Measurements from ENCODE around the gene PDE3A.
A peak's percentile ranks its signal among the peaks of the same experiment; 100 is the strongest.

Gene PDE3A

GRCh38 chr12:20641106-20641505 lies 272.8 kb downstream of the PDE3A start:
- TF ChIP-seq CTCF (IDR thresholded peaks at IDR 0.05; ENCODE audit: extremely low read depth, insufficient read depth, missing control alignments): no peak
- in situ Hi-C loops (cut with MboI; ENCODE audit: low pct_unique_long_range_greater_than_20kb, low sequenced_read_pairs, unreplicated experiment): no loop called here
- DNase-seq (ENCODE audit: low spot score): no peak

DNA sequence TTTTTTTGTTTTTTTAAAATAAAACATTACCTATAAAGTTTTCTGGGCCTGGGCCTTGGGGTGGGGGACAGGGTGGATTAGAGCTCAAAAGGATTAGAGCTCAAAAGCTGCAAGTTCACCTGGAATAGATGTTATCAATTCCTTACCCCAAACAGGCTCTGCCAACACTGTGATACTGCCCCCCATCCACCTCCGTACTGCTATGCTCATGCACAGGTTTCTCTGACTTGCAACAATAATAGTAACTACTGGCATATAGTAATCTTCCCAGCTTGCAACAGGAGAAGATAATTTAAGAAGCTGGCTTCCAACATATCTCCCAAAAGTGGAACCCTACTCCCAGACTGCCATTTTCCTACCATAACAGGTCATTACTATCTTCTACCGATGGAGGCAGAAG lies 275.5 kb downstream of the PDE3A start:
- in situ Hi-C loops (cut with MboI; ENCODE audit: low pct_unique_long_range_greater_than_20kb, low sequenced_read_pairs, unreplicated experiment): no loop called here
- DNase-seq (ENCODE audit: low spot score): no peak
- no peak for TF ChIP-seq CTCF (IDR thresholded peaks at IDR 0.05; ENCODE audit: extremely low read depth, insufficient read depth, missing control alignments)

- peak; percentile 23 for DNase-seq (ENCODE audit: low spot score)
- in situ Hi-C loops (cut with MboI; ENCODE audit: low pct_unique_long_range_greater_than_20kb, low sequenced_read_pairs, unreplicated experiment): no loop called here
- TF ChIP-seq CTCF (IDR thresholded peaks at IDR 0.05; ENCODE audit: extremely low read depth, insufficient read depth, missing control alignments): peak; percentile 55
Measured at GRCh38 chr12:20646239-20646827, 278.0 kb downstream of the PDE3A start.

DNA sequence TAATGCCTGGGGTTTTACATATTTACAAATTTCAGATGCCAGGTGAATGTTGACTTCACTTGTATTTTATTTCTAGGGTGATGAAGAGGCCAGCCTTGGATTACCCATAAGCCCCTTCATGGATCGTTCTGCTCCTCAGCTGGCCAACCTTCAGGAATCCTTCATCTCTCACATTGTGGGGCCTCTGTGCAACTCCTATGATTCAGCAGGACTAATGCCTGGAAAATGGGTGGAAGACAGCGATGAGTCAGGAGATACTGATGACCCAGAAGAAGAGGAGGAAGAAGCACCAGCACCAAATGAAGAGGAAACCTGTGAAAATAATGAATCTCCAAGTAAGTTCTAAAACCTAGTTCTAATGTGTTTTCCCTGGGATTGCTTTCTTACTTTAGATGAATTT lies 285.5 kb downstream of the PDE3A start:
- in situ Hi-C loops (cut with MboI; ENCODE audit: low pct_unique_long_range_greater_than_20kb, low sequenced_read_pairs, unreplicated experiment): no loop called here
- no peak for DNase-seq (ENCODE audit: low spot score)
- no peak for TF ChIP-seq CTCF (IDR thresholded peaks at IDR 0.05; ENCODE audit: extremely low read depth, insufficient read depth, missing control alignments)

DNA sequence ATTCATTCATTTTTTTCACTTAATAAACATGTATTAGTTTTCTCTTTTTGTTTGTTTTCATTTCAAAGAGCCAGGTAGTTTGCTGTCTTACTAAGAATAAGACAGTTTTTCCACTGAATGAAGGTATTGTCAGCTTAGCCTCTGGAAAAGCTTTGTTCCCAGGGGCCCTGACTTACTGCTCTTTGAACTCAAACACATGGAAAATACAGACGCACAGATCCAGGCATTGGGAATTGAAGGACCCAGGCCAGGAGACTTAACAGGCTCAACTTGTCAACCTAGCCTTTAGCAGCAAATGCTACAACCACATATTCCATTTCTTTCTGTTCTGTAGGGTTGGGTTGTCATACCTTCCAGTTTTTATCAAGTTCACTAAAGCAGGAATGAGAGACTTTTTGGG lies 288.3 kb downstream of the PDE3A start:
- no peak for TF ChIP-seq CTCF (IDR thresholded peaks at IDR 0.05; ENCODE audit: extremely low read depth, insufficient read depth, missing control alignments)
- in situ Hi-C loops (cut with MboI; ENCODE audit: low pct_unique_long_range_greater_than_20kb, low sequenced_read_pairs, unreplicated experiment): no loop called here
- DNase-seq (ENCODE audit: low spot score): no peak

DNA sequence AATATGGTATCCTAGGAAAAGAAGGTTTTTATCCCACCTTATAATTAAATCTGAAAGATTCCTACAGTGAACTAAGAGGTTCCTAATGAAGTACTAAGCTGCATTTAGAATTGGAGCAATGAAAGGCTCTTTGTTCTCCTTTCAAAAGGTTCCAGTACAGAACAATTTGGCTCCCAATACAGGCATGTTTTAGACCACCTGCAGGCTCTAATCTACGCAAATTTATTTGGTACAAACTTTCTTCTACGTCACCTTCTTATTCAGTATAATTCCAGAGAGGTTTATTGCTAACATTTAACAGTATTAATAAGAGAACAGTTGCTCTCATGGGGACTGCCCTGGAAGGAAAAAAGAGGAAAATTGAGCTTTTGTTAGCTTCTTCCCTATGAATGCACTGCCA lies 289.2 kb downstream of the PDE3A start:
- no peak for TF ChIP-seq CTCF (IDR thresholded peaks at IDR 0.05; ENCODE audit: extremely low read depth, insufficient read depth, missing control alignments)
- DNase-seq (ENCODE audit: low spot score): no peak
- in situ Hi-C loops (cut with MboI; ENCODE audit: low pct_unique_long_range_greater_than_20kb, low sequenced_read_pairs, unreplicated experiment): no loop called here

DNA sequence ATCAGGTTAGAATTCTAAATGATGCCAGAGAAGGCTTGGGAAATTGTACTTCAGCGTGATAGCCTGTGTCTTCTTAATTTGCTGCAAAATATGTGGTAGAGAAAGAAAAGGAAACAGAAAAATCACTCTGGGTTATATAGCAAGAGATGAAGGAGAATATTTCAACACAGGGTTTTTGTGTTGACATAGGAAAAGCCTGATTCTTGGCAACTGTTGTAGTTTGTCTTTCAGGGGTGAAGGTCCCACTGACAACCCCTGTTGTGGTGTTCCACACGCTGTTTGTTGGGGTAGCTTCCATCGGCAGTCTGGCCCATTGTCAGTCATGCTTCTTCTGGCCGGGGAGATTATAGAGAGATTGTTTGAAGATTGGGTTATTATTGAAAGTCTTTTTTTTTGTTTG lies 313.0 kb downstream of the PDE3A start:
- no peak for DNase-seq (ENCODE audit: low spot score)
- in situ Hi-C loops (cut with MboI; ENCODE audit: low pct_unique_long_range_greater_than_20kb, low sequenced_read_pairs, unreplicated experiment): no loop called here
- TF ChIP-seq CTCF (IDR thresholded peaks at IDR 0.05; ENCODE audit: extremely low read depth, insufficient read depth, missing control alignments): no peak
